GM12878 (cell line): ENCODE data around the gene CACNA2D3. TPM values are rescaled to one million over a fixed set of nuclear protein-coding genes. Genes with fewer than 3 reads are reported as not detected.

Experiments
- ATAC-seq: fragments of 200-7000 bp; cut with Tn5 transposase; 3 replicates; pipeline ENCODE4 v1.9.1; 2020; ENCODE audit warnings: mild to moderate bottlenecking, moderate library complexity
- BruUV-seq: library from RNA; stranded (reverse); fragments of 400-500 nt; replicated peaks from 2 replicates; lab custom pipeline; 2021; lab: Mats Ljungman, UMichigan
- CTCF ChIA-PET: fragments of 300-600 bp; sonication (Branson Sonifier 250); formaldehyde crosslinking; extraction: SDS; loops from one replicate; lab custom pipeline; 2021; ENCODE audit warnings: inconsistent platforms; lab: Yijun Ruan, JAX
- POLR2A ChIA-PET: fragments of 350-600 bp; formaldehyde crosslinking; extraction: SDS; loops from one replicate; lab custom pipeline; 2021; ENCODE audit warnings: inconsistent platforms; lab: Charles Lee
- RAD21 ChIA-PET: fragments of 300-600 bp; sonication (Branson Sonifier 250); formaldehyde crosslinking; loops from one replicate; lab custom pipeline; 2023; ENCODE audit warnings: antibody characterized with exemption; ENCODE audit not compliant: unreplicated experiment; lab: Charles Lee
- SMC1A ChIA-PET: fragments of 300-600 bp; sonication (Branson Sonifier 250); formaldehyde crosslinking; loops from one replicate; lab custom pipeline; 2023; ENCODE audit not compliant: unreplicated experiment, uncharacterized antibody; lab: Charles Lee
- DNase-seq: peaks from one replicate; pipeline ENCODE4 v3.0.0-alpha.2; 2011; ENCODE audit warnings: low read depth, low spot score
- FAIRE-seq: peaks from 3 replicates; lab custom pipeline; 2011; peaks lifted over from hg19 to GRCh38; lab: Jason Lieb, UNC
- H2AFZ ChIP-seq: 2 replicates; pipeline ENCODE4 v1.6.0; 2011; ENCODE audit warnings: low read depth, low read length, control low read depth; ENCODE audit not compliant: control insufficient read depth
- H3K27ac ChIP-seq: 2 replicates; pipeline ENCODE4 v1.5.1; 2011; ENCODE audit warnings: control low read depth; ENCODE audit not compliant: control insufficient read depth, insufficient read depth
- H3K27me3 ChIP-seq, 2 experiments: replicated peaks in 1 of 2; 2 replicates each; pipeline versions ENCODE4 v1.6.0 to v1.6.1; 2011; ENCODE audit warnings: low read length in 1 of 2; ENCODE audit not compliant: control insufficient read depth in 2 of 2, insufficient read depth in 2 of 2
- H3K36me3 ChIP-seq, 2 experiments: 2 replicates each; pipeline ENCODE4 v1.5.1; 2011; ENCODE audit warnings: low read length in 1 of 2; ENCODE audit not compliant: control insufficient read depth in 2 of 2, insufficient read depth in 2 of 2
- H3K4me1 ChIP-seq: 2 replicates; pipeline ENCODE4 v1.6.1; 2011; ENCODE audit warnings: mild to moderate bottlenecking, low read length, moderate library complexity, mixed read lengths; ENCODE audit not compliant: control insufficient read depth, insufficient read depth
- H3K4me2 ChIP-seq: 2 replicates; pipeline ENCODE4 v1.6.0; 2011; ENCODE audit warnings: control low read depth; ENCODE audit not compliant: control insufficient read depth, insufficient read depth
- H3K4me3 ChIP-seq: fragments of 200-600 bp; sonication (generic); 2 replicates; pipeline ENCODE4 v1.5.1; 2016
- H3K79me2 ChIP-seq: 2 replicates; pipeline ENCODE4 v1.6.0; 2011; ENCODE audit warnings: low read length; ENCODE audit not compliant: control insufficient read depth, insufficient read depth
- H3K9ac ChIP-seq: 2 replicates; pipeline ENCODE4 v1.8.0; 2011; ENCODE audit warnings: low read length, control low read depth, mixed read lengths; ENCODE audit not compliant: control insufficient read depth, insufficient read depth
- H3K9me3 ChIP-seq: replicated peaks from 3 replicates; pipeline ENCODE4 v1.5.1; 2011; ENCODE audit warnings: mild to moderate bottlenecking, low read length; ENCODE audit not compliant: control insufficient read depth, insufficient read depth
- H4K20me1 ChIP-seq: 2 replicates; pipeline ENCODE4 v1.6.0; 2011; ENCODE audit not compliant: control insufficient read depth, insufficient read depth
- BMI1 ChIP-seq: fragments of 450-650 bp; IDR thresholded peaks from 2 replicates; pipeline ENCODE4 v1.6.1; 2016; ENCODE audit warnings: mild to moderate bottlenecking, moderate library complexity, borderline replicate concordance
- CHD1 ChIP-seq: IDR thresholded peaks from 2 replicates; pipeline ENCODE4 v1.6.1; 2012; ENCODE audit warnings: low read depth, low read length, improper control_type of control experiment
- CREB1 ChIP-seq: IDR thresholded peaks from 2 replicates; pipeline ENCODE4 v1.6.1; 2012; ENCODE audit warnings: low read depth, mild to moderate bottlenecking, inconsistent platforms
- CREM ChIP-seq: IDR thresholded peaks from 2 replicates; pipeline ENCODE4 v1.6.1; 2014; ENCODE audit warnings: antibody characterized with exemption, low read depth
- CUX1 ChIP-seq: IDR thresholded peaks from 2 replicates; pipeline ENCODE4 v1.6.1; 2012; ENCODE audit warnings: improper control_type of control experiment, low read depth, low read length; ENCODE audit not compliant: insufficient replicate concordance
- EZH2 ChIP-seq: IDR thresholded peaks from 2 replicates; pipeline ENCODE4 v1.6.1; 2012; ENCODE audit warnings: low read depth, mild to moderate bottlenecking, control low read depth, inconsistent platforms, low read length, borderline replicate concordance; ENCODE audit not compliant: control insufficient read depth
- HSF1 ChIP-seq: fragments of 150-350 bp; IDR thresholded peaks from 2 replicates; pipeline ENCODE4 v1.6.1; 2014; ENCODE audit warnings: mild to moderate bottlenecking, low read depth, low read length
- JUND ChIP-seq: IDR thresholded peaks from 2 replicates; pipeline ENCODE4 v1.6.1; 2012; ENCODE audit warnings: low read depth, mild to moderate bottlenecking, low read length, improper control_type of control experiment, moderate library complexity
- MTA3 ChIP-seq: IDR thresholded peaks from 2 replicates; pipeline ENCODE4 v1.6.1; 2012; ENCODE audit warnings: low read length, inconsistent platforms, borderline replicate concordance
- NFYA ChIP-seq: IDR thresholded peaks from 2 replicates; pipeline ENCODE4 v1.6.1; 2011; ENCODE audit warnings: low read depth, mild to moderate bottlenecking, low read length, improper control_type of control experiment, borderline replicate concordance
- PBX3 ChIP-seq: IDR thresholded peaks from 2 replicates; pipeline ENCODE4 v1.6.1; 2011; ENCODE audit warnings: mild to moderate bottlenecking, low read depth, low read length, moderate library complexity; ENCODE audit not compliant: insufficient replicate concordance
- RELA ChIP-seq: fragments of 450-650 bp; IDR thresholded peaks from 2 replicates; pipeline ENCODE4 v1.8.0; 2014; ENCODE audit warnings: borderline replicate concordance; ENCODE audit not compliant: partially characterized antibody
- RUNX3 ChIP-seq: IDR thresholded peaks from 2 replicates; pipeline ENCODE4 v1.6.1; 2012; ENCODE audit warnings: low read length, inconsistent platforms
- SIN3A ChIP-seq: IDR thresholded peaks from 2 replicates; pipeline ENCODE4 v1.6.1; 2012; ENCODE audit warnings: low read depth, low read length, improper control_type of control experiment
- SMARCA5 ChIP-seq: fragments of 450-650 bp; IDR thresholded peaks from 2 replicates; pipeline ENCODE4 v1.6.1; 2017; ENCODE audit warnings: mild to moderate bottlenecking
- TCF12 ChIP-seq: IDR thresholded peaks from 2 replicates; pipeline ENCODE4 v1.6.1; 2011; ENCODE audit warnings: low read depth, mild to moderate bottlenecking, low read length
- TCF3 ChIP-seq: IDR thresholded peaks from 2 replicates; pipeline ENCODE4 v1.6.1; 2012; ENCODE audit warnings: low read depth, mild to moderate bottlenecking, low read length, borderline replicate concordance; ENCODE audit not compliant: insufficient read depth
- WGBS: methylation state at CpG from one replicate; pipeline ENCODE4 v1.1.6; 2016; ENCODE audit warnings: low lambda C conversion rate; ENCODE audit not compliant: insufficient replicate concordance, insufficient coverage; ENCODE audit errors: missing lambda C conversion rate; 5-methylcytosine and 5-hydroxymethylcytosine counted together
- in situ Hi-C: fragments of 300-500 bp; cut with MboI; formaldehyde crosslinking; loops from 9 replicates; pipeline ENCODE4 v1.14.3; 2018; ENCODE audit warnings: mixed read lengths
- intact Hi-C: fragments of 100-400 bp; cut with micrococcal nuclease; formaldehyde crosslinking; loops from one replicate; pipeline ENCODE4 v1.14.2; 2022; ENCODE audit not compliant: unreplicated experiment
- polyA plus RNA-seq, 11 experiments: library from polyadenylated mRNA; depleted of rRNA in 4 of 11; unstranded in 6 of 11; stranded (reverse) in 5 of 11; fragments of >200 nt; fragmentation: Nextera tagmentation in 4 of 11; fragmentation: Illumina TruSeq in 1 of 11; extraction: Ambion mirVana in 4 of 11; extraction: Trizol in 1 of 11; gene quantifications; 1 replicate in 1 of 11; 2 replicates in 10 of 11; pipeline versions ENCODE4 v1.2.1 to v1.2.3, GENCODE V29; 2011 to 2016; ENCODE audit warnings: inconsistent platforms in 2 of 11, missing spikeins in 2 of 11, low read depth in 1 of 11
- total RNA-seq, 4 experiments: library from RNA; depleted of rRNA in 3 of 4; stranded (reverse); fragments of >200 nt in 3 of 4; fragmentation: Illumina TruSeq in 1 of 4; extraction: Trizol in 1 of 4; gene quantifications; 2 replicates each; pipeline versions ENCODE4 v1.2.1 to v1.2.3, GENCODE V29; 2013 to 2021

The CACNA2D3 gene
- total and polyA plus RNA-seq, 10 of the 15 experiments (the other 5 are each of a cell fraction or from before 2014, with no cell fraction given) = not detected

- intact Hi-C loops = no loop called here
- Histone ChIP-seq H2AFZ (no peak overlapping the region), H3K4me3 (no peak overlapping the region), H3K9ac (no peak overlapping the region), H3K27me3 (0 out of 4 replicates have a peak, but pooled peaks cover 0 to 2% of the 10 kb centered on the region in 2 experiments), H3K4me1 (no peaks in the 10 kb centered on the region), H3K79me2 (no peaks in the 10 kb centered on the region), H4K20me1 (no peaks in the 10 kb centered on the region), H3K9me3 (no peaks in the 10 kb centered on the region), H3K27ac (no peak overlapping the region), H3K36me3 (no peaks in the 10 kb centered on the region), H3K4me2 (no peak overlapping the region)
- no peak for DNase-seq
- FAIRE-seq = no peak
- in situ Hi-C loops = no loop called here
- ChIA-PET POLR2A (no interaction called here), SMC1A (interaction anchor here (1.1 kb wide), 2 partner anchors 11 to 23 kb away, joined by 3 read pairs; no protein-coding TSS in a partner anchor), CTCF (interaction anchor here (0.6 kb wide), 1 partner anchor 299 kb away, joined by 4 read pairs; no protein-coding TSS in a partner anchor), RAD21 (no interaction called here)
- no peak for ATAC-seq
- no TSS peak for BruUV-seq
- 18% methylated on average over 7 of the region's 7 CpGs for WGBS
- TF ChIP-seq CREM = no peak
- no peak for TF ChIP-seq SMARCA5
- no peak for TF ChIP-seq TCF12
- no peak for TF ChIP-seq PBX3
- no peak for TF ChIP-seq HSF1
- no peak for TF ChIP-seq CUX1
- TF ChIP-seq BMI1 = no peak
- no peak for TF ChIP-seq CHD1
- no peak for TF ChIP-seq SIN3A
- no peak for TF ChIP-seq RUNX3
- TF ChIP-seq NFYA = no peak
- no peak for TF ChIP-seq EZH2
- TF ChIP-seq JUND = no peak
- no peak for TF ChIP-seq TCF3
- TF ChIP-seq RELA = no peak
- no peak for TF ChIP-seq MTA3
- no peak for TF ChIP-seq CREB1
Observed at GRCh38 chr3:54874816-54875556, 752.6 kb downstream of the CACNA2D3 start.
